Activated B cell treated with CpG ODN at 0.5 μM for 24 hours (primary cell): Measurements from ENCODE around the gene CASZ1. TPM values are rescaled to one million over a fixed set of nuclear protein-coding genes. Genes with fewer than 3 reads are reported as not detected.

Experiments used
- ATAC-seq: fragments of 200-7000 bp; cut with Tn5 transposase; one replicate; pipeline ENCODE4 v1.10.0; 2021; ENCODE audit warnings: low read depth, mild to moderate bottlenecking, moderate library complexity
- CTCF ChIA-PET: fragments of 350-600 bp; sonication (Branson Sonifier 250); formaldehyde crosslinking; loops from one replicate; lab custom pipeline; 2021; ENCODE audit warnings: antibody characterized with exemption; lab: Charles Lee
- POLR2A ChIA-PET: fragments of 350-600 bp; sonication (Branson Sonifier 250); formaldehyde crosslinking; loops from one replicate; lab custom pipeline; 2021; ENCODE audit warnings: antibody characterized with exemption; lab: Charles Lee
- DNase-seq: peaks from one replicate; pipeline ENCODE4 v3.0.0; 2022
- H3K27ac Mint-ChIP-seq: one replicate; pipeline ENCODE4 v1.8.0; 2020; ENCODE audit warnings: mixed read lengths
- H3K27me3 Mint-ChIP-seq: one replicate; pipeline ENCODE4 v1.8.0; 2021; ENCODE audit warnings: mixed read lengths
- H3K36me3 Mint-ChIP-seq: one replicate; pipeline ENCODE4 v1.8.0; 2021; ENCODE audit warnings: low read depth, mixed read lengths
- H3K4me1 Mint-ChIP-seq: one replicate; pipeline ENCODE4 v1.8.0; 2021; ENCODE audit warnings: mixed read lengths
- H3K4me3 Mint-ChIP-seq: one replicate; pipeline ENCODE4 v1.8.0; 2020; ENCODE audit warnings: mild to moderate bottlenecking, mixed read lengths
- H3K9me3 Mint-ChIP-seq: one replicate; pipeline ENCODE4 v1.8.0; 2020; ENCODE audit warnings: mixed read lengths
- intact Hi-C: fragments of 100-400 bp; cut with micrococcal nuclease; formaldehyde crosslinking; loops from one replicate; pipeline ENCODE4 v1.15.1; 2024
- total RNA-seq: library from RNA; stranded (reverse); gene quantifications from 2 replicates; pipeline ENCODE4 v1.2.3, GENCODE V29; 2022
- TF ChIP-seq, protein P1 (sequence below): fragments of 200-600 bp; IDR thresholded peaks from one replicate; pipeline ENCODE4 v1.8.0; 2022; ENCODE audit warnings: antibody characterized with exemption, mild to moderate bottlenecking

CASZ1 gene
- total RNA-seq, 1 donor from 2014 or later = 35.6 TPM

DNA sequence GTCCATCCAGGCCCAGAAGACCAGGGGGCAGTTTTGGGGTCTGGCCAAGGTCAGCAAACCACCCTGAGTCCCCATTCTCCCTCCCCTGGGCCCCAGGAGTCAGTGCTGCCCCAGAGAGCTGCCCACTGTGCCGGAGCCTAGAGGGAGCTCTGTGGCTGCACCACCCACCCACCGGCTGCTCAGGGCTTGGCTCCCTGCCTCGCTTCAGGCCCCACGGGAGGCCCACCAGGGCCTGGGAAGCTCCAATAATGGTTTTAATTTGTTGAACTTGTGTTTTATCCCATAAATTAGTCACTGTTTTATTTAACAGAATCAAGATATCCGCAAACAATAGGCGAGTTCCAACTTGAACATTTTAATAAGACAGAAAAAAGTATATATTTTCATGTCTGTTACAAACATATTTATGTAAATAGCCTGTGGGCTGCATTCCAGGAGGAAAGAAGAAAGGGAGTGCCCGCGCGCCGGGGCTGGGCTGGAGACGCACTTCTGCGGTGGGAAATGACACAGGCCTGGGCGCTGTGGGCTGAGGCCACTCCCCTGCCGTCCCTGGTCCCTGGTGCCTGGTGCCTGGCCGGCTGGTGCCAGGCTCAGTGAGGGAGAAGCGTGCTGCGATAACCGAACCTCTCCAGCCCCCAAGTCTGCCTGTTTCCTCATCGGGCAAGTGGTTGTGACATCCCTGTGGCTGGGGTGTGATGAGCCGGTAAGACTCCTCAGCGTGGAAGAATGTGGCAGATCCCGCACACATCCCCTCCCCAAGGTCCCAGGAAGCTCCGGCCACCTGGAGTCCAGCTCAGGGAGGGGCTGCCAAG lies 161.2 kb downstream of the CASZ1 start:
- H3K27ac Mint-ChIP-seq = no peak overlapping the region
- CTCF ChIA-PET = no interaction called here
- no peaks in the 10 kb centered on the region for H3K4me1 Mint-ChIP-seq
- TF ChIP-seq, protein P1, sequence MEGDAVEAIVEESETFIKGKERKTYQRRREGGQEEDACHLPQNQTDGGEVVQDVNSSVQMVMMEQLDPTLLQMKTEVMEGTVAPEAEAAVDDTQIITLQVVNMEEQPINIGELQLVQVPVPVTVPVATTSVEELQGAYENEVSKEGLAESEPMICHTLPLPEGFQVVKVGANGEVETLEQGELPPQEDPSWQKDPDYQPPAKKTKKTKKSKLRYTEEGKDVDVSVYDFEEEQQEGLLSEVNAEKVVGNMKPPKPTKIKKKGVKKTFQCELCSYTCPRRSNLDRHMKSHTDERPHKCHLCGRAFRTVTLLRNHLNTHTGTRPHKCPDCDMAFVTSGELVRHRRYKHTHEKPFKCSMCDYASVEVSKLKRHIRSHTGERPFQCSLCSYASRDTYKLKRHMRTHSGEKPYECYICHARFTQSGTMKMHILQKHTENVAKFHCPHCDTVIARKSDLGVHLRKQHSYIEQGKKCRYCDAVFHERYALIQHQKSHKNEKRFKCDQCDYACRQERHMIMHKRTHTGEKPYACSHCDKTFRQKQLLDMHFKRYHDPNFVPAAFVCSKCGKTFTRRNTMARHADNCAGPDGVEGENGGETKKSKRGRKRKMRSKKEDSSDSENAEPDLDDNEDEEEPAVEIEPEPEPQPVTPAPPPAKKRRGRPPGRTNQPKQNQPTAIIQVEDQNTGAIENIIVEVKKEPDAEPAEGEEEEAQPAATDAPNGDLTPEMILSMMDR = no peak
- H3K27me3 Mint-ChIP-seq = no peaks in the 10 kb centered on the region
- POLR2A ChIA-PET = no interaction called here
- DNase-seq (no peak), ATAC-seq (no peak)
- intact Hi-C loops = no loop called here
- peaks cover 18% of the 10 kb centered on the region for H3K36me3 Mint-ChIP-seq
- no peak overlapping the region for H3K4me3 Mint-ChIP-seq
- no peaks in the 10 kb centered on the region for H3K9me3 Mint-ChIP-seq

DNA sequence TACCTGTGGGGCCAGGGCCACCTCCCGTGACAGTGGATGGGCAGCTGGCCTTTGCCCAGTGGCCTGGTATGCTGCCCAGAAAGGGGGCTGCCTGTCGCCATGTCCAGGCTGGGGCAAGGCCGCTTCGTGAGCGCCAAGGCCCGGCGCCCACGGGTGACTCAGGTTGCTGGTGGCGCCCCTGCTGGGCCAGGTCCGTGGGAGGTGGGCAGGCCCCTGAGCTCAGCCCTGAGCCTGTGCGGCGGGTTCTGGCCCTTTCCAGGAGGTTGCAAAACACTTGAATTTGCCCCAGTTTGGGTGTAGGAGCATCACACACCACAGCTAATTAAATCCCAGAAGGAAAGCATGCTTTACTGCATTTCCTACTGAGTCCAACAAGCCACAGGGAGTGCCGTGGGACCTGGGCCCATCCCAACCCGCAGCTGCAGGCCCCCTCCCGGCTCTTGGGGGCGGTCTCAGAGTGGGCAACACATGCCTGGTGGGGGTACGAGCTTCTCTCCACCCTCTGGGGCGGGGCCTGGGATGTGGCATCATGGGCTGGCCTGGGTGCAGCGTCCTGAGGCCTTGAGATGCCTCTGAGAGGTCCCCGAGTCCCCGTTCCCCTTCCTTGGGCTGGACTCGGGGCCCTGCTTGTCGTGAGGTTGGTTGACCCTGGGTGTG lies 161.9 kb downstream of the CASZ1 start:
- H3K27me3 Mint-ChIP-seq = no peaks in the 10 kb centered on the region
- no peaks in the 10 kb centered on the region for H3K4me1 Mint-ChIP-seq
- no peaks in the 10 kb centered on the region for H3K9me3 Mint-ChIP-seq
- peaks cover 18% of the 10 kb centered on the region for H3K36me3 Mint-ChIP-seq
- no peak overlapping the region for H3K27ac Mint-ChIP-seq
- intact Hi-C loops = no loop called here
- DNase-seq = no peak
- CTCF ChIA-PET = no interaction called here
- TF ChIP-seq, protein P1 = no peak
- H3K4me3 Mint-ChIP-seq = no peak overlapping the region
- no peak for ATAC-seq
- POLR2A ChIA-PET = no interaction called here

DNA sequence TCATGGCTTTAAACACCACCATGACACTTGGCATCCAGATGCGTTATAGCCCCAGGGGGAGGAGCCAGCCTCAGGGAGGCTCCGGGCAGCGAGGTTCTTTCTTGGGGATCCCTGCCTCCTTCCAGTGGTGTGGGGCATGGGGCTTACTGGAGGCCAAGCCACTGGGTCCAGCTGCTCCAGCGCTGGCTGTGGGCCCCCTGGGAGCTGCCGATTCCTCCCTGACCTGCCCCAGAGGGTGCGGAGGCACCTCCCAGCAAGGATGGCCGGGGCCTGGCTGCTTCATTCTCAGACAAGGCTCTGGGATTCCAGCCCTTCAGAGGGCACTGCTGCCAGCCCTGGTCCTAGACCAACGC lies 162.4 kb downstream of the CASZ1 start:
- Mint-ChIP-seq H3K4me3 (no peak overlapping the region), H3K27me3 (no peaks in the 10 kb centered on the region), H3K4me1 (no peaks in the 10 kb centered on the region), H3K27ac (no peak overlapping the region), H3K36me3 (peaks cover 19% of the 10 kb centered on the region), H3K9me3 (no peaks in the 10 kb centered on the region)
- ATAC-seq (no peak), DNase-seq (no peak)
- POLR2A ChIA-PET = no interaction called here
- intact Hi-C loops = no loop called here
- TF ChIP-seq, protein P1 = no peak
- CTCF ChIA-PET = no interaction called here

DNA sequence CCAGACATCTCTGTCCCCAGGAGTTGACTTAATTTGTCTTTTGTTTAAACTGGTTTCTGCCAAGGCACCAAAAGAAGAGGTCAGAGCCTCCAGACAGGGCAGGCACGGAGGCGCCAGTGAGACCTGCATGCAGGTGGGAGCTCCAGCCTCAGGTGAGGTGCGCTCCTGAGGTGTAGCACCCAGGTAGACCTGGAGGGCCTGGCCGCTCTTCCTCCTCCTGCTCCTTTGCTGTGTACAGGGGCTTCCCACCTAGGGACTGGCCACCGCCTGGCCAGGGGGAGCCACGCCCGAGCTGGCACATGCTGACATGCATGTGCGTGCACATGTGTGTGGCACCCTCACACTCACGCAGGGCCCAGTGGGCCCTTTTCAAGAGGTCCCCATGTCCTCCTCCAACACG lies 163.0 kb downstream of the CASZ1 start:
- POLR2A ChIA-PET = no interaction called here
- Mint-ChIP-seq H3K27me3 (no peaks in the 10 kb centered on the region), H3K36me3 (peaks cover 24% of the 10 kb centered on the region), H3K4me1 (no peaks in the 10 kb centered on the region), H3K9me3 (no peaks in the 10 kb centered on the region), H3K27ac (no peak overlapping the region), H3K4me3 (no peak overlapping the region)
- TF ChIP-seq, protein P1 = no peak
- CTCF ChIA-PET = no interaction called here
- ATAC-seq = no peak
- intact Hi-C loops = no loop called here
- DNase-seq = no peak

DNA sequence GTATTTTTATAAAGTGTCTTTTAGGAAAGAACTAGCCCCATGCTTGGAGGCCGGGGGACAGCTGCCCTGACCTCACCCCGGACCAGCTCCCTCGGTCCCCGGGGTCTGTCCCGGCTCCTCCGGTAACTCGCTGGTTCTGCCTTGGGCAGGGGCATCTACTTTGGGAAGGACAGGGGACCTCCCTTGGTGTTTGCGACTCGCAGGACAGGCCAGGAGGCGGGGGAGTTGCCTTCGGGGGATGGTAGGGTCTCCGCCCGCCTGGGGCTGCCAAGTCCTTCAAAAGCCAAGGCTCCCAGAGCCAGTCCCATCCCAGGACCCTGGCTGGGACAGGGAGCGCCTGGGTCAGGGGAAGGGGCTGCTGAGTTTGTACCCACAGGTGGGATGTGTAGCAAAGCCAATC lies 163.8 kb downstream of the CASZ1 start:
- ChIA-PET CTCF (no interaction called here), POLR2A (no interaction called here)
- H3K9me3 Mint-ChIP-seq = no peaks in the 10 kb centered on the region
- H3K27me3 Mint-ChIP-seq = no peaks in the 10 kb centered on the region
- TF ChIP-seq, protein P1 = no peak
- intact Hi-C loops = no loop called here
- ATAC-seq = no peak
- H3K36me3 Mint-ChIP-seq = peaks cover 26% of the 10 kb centered on the region
- DNase-seq = no peak
- no peak overlapping the region for H3K27ac Mint-ChIP-seq
- H3K4me3 Mint-ChIP-seq = no peak overlapping the region
- no peaks in the 10 kb centered on the region for H3K4me1 Mint-ChIP-seq
